Non-pigmented ciliary epithelial cell (primary cell): Measurements from ENCODE around the gene C19orf33.
A peak's percentile ranks its signal among the peaks of the same experiment; 100 is the strongest.

Experiments
- DNase-seq: peaks from one replicate; pipeline ENCODE4 v3.0.0-alpha.2; 2010; ENCODE audit warnings: low read depth

C19orf33 gene

DNA sequence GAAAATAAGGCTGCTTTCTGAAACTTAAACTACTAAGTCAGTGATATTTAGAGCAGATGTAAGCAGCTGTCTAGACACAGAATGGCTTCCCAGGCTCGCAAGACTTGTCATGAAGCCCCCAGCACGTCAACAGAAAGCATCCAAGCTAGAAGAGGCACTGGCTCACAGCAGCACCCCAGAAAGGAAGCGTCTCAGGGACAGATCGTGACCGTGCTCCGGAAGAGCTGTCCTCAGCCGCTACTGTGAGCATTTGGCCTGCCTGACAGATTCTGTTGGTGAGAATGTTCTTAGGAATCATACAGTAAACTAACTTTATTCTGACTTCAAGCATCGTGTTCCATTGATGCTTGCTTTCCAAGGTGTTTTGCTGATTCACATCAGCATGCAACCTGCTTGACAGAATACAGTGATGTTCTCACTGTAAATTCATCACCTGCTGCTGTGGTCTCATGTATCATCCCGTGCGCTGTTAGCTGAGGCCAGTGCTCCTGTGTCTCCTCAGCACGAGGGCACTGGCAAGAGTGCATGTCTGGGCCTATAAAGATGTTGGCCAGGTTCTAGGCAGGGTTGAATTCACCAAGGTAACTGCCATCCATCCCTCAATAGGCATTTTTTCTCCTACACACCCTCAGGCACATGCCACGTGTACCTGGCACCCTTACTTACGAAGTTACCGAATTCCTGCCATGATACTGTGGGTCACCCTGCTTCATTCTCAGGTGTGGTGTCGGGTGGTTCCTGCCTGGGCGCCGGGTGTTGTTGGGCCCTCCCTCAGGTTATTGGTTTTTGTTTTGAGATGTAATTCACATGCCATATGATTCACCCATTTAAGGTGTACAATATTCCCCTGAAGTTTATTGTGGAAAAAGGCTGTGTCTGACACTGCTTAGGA is 23.8 kb upstream of the C19orf33 start:
- DNase-seq: no peak

DNA sequence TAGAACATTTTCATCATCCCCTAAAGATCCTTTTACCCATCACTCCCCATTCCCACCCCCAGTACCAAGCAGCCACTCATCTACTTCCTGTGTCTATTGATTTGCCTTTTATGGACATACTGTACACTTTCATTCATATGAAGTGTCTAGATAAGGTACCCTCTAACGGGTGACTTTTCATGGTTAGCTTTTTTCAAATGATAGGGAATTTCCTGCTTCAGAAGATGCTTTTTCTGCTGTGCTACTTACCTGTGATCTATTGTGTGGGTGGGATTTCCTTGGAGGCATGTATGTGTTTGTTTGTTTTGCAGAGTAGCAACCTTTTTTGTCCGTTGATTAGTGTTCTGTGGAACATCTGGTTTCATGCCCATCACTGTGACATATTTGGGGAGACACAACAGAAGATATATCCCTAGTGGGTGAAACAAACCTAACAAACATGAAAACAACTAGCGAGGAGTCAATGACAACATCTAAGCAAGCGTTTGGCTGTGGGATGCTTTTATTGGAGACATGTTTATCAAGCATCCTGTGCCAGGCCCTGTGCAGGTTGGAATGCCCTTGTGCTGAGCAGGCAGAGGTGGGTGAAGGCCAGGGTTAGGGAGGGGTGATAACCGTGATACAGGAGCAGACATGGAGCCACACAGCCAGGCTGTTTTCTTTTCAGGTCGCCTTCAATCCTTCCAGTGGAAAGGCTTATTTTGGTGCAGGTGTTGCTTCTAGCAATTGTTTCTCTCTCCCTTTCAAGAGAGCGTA is 22.1 kb upstream of the C19orf33 start:
- DNase-seq: no peak

GRCh38 chr19:38283271-38283670 is 20.8 kb upstream of the C19orf33 start:
- DNase-seq: no peak

DNA sequence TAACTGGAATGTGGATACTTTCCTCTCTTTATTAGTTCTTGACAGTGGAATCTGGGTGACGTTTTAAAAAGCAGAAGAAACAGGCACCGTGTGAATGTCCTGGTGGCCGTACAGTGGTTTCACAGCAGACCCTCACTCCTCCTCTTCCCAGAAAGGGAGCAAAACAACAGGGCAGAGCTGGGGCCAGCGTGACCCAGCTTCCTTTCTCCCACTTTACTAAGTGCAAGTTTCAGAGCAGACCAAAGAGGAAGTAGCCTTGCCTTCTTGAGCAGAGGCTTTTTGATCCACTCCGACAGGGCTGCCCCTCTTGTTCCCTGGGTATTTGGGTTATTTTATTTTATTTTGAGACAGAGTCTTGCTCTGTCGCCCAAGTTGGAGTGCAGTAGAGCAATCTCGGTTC is 19.6 kb upstream of the C19orf33 start:
- DNase-seq: no peak

DNA sequence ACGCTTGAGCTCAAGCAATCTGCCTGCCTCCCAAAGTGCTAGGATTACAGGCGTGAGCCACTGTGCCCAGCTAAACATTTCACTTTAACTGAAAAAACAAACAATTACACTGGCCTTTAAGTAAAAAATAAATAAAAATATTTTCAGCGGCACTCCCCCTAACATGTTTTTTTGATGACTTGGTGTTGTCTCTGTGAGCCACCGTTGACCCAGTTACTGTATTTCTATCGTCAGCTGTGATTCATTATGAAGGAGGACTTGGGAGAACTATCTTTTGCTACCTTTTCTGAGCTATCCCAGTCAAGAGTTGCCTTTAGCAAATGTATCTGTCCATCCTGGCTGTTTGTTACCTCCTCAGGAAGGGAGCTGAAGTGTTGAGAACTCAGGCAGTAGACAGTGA is 18.5 kb upstream of the C19orf33 start:
- no peak for DNase-seq

GRCh38 chr19:38287604-38288003 is 16.4 kb upstream of the C19orf33 start:
- no peak for DNase-seq

DNA sequence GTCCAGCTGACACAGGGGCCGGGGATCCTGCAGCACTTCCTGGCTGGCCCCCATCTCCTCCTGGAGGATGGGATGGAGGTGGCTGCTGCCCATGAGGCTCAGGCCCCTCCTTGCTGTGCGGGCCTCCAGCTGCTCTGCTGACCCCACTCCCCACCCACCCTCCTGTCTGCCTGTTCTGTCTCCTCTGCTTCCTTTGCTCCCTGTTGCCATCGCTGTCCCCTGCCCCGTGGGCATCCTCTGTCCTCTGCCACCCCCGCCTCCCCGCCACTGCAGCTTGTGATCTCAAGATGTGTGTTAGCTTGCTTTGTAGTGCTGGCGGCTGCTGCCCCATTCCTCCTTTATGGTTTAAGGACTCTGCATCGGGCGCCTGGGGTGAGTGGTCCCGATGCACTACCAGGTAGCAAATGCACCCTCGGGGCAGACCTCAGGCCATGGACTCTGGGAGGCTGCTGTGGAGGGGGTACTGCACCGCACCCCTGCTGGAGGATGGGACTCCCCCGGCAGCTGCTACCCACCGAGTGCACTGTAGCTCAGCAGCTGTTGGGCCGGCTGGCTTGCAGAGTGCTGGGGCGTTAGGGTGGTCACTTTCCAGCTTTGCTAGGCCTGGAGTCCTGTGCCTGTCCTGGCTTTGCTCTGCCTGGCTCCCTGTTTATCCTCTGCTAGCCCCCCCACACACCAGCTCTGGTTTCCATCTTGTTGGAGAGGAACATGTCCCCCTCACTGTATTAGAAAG is 15.8 kb upstream of the C19orf33 start:
- DNase-seq: no peak

DNA sequence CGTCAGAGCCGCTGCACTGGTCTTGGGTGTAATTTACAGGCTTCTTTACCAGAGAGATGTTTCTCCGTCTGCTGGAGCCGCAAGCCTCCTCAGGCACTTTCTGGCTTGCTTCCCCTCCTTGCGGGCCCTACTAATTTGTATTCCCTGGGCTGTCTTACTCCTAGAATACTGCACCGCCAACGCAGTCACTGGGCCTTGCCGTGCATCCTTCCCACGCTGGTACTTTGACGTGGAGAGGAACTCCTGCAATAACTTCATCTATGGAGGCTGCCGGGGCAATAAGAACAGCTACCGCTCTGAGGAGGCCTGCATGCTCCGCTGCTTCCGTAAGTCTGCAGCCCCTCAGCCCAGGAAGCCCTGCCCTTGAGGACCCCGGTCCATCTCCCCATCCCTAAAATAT is 14.1 kb upstream of the C19orf33 start:
- DNase-seq: no peak

DNA sequence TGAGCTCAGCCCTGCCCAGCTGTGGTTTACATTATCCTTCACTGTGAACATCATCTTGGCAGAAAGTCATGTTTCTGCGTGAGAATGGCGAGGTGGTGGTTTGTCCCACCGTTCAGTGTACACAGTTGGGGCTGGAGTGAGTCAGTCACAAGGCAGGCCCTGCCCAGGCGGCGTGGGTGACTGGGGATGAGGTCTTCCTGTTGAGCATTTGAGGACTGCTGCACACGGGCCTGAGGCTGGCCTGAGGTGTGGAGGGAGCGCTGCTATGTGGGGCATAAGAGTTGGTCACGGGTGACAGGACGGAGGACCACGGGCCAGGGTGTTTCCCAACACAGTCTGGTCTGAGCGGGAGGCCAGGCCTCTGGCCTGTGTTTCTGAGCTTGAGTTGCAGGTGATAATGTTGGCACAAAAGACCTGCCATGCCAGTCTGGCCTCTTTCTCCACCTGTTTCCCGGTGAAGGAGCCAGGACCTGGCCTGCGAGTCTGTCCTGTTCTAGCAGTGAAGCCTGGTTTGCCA is 13.4 kb upstream of the C19orf33 start:
- DNase-seq: peak; percentile 51

DNA sequence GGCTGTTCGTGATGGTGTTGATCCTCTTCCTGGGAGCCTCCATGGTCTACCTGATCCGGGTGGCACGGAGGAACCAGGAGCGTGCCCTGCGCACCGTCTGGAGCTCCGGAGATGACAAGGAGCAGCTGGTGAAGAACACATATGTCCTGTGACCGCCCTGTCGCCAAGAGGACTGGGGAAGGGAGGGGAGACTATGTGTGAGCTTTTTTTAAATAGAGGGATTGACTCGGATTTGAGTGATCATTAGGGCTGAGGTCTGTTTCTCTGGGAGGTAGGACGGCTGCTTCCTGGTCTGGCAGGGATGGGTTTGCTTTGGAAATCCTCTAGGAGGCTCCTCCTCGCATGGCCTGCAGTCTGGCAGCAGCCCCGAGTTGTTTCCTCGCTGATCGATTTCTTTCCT is 12.2 kb upstream of the C19orf33 start:
- no peak for DNase-seq

GRCh38 chr19:38293281-38293680 is 10.8 kb upstream of the C19orf33 start:
- no peak for DNase-seq

- no peak for DNase-seq
Measured at GRCh38 chr19:38294090-38294489, 10.0 kb upstream of the C19orf33 start.

GRCh38 chr19:38298821-38299680 is 5.0 kb upstream of the C19orf33 start:
- no peak for DNase-seq

DNA sequence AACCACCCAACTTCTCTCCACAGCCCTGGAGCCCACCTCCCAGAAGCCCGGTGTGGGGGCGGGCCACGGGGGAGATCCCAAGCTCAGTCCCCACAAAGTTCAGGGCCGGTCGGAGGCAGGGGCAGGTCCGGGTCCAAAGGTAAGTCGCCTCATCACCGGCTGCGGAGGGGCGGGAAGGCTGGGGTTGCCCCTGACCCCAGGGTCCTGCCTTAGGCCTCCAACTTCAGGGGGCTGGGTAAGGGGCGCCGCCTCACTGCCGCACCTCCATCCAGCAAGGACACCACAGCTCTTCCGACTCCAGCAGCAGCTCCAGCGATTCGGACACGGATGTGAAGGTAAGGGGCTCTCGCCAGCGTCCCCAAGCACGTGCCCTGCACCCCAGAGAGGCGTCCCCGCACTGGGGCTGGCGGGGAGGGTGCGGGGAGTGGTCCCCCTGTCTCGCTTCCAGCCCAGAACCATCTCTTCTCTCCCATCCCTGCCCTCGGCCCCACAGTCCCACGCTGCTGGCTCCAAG is 358 bp downstream of the C19orf33 start:
- no peak for DNase-seq

- no peak for DNase-seq
Measured at GRCh38 chr19:38304866-38305429, 897 bp downstream of the C19orf33 start.

DNA sequence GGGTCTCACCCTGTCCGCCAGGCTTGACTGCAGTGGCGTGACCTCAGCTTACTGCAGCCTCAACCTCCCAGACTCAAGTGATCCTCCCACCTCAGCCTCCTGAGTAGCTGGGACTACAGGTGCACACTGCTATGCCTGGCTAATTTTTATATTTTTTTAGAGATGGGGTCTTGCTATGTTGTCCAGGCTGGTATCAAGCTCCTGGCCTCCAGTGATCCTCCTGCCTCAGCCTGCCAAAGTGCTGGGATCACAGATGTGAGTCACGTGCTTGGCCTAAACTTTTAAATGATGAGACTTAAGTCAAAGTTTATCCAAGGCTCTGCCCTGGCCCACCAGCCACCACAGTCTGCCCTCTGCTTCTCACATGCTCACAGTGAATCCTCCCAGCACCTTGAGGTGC is 2.2 kb downstream of the C19orf33 start:
- no peak for DNase-seq

- DNase-seq: no peak
Measured at GRCh38 chr19:38307076-38307475, 3.0 kb downstream of the C19orf33 start.

GRCh38 chr19:38307597-38307996 is 3.5 kb downstream of the C19orf33 start:
- DNase-seq: no peak

GRCh38 chr19:38308006-38308766 is 4.1 kb downstream of the C19orf33 start:
- no peak for DNase-seq
